Measurements from ENCODE around the gene LRCH1. TPM values are rescaled to one million over a fixed set of nuclear protein-coding genes. Genes with fewer than 3 reads are reported as not detected.

The LRCH1 gene
- total RNA-seq, 2 experiments from 2014 or later: 16.7 to 27.8 TPM

- Histone ChIP-seq H3K4me3 (ENCODE audit: low read depth, low read length, poor library complexity, severe bottlenecking) (no peak overlapping the region), H2AFZ (ENCODE audit: low read length) (no peak overlapping the region), H4K20me1 (ENCODE audit: insufficient read depth, low read length) (no peaks in the 10 kb centered on the region), H3K4me2 (ENCODE audit: low read length) (no peak overlapping the region), H3K9me2 (ENCODE audit: insufficient read depth, low read length) (no peaks in the 10 kb centered on the region), H3K36me3 (ENCODE audit: insufficient read depth, low read length) (peaks cover 76% of the 10 kb centered on the region), H3K4me1 (ENCODE audit: insufficient read depth, low read length, poor library complexity, severe bottlenecking) (peaks cover 3% of the 10 kb centered on the region), H3K79me2 (ENCODE audit: insufficient read depth, low read depth, low read length) (no peaks in the 10 kb centered on the region), H3K9me3 (ENCODE audit: low read length) (no peaks in the 10 kb centered on the region), H3K27ac (ENCODE audit: low read depth, low read length, poor library complexity, severe bottlenecking) (no peak overlapping the region)
- TF ChIP-seq EZH2phosphoT487 (IDR thresholded peaks at IDR 0.05; ENCODE audit: borderline replicate concordance, low read depth, low read length): no peak
- no peak for TF ChIP-seq CTCF (conservative IDR thresholded peaks at IDR 0.05; ENCODE audit: low read length)
- no TSS peak for BruUV-seq (replicated peaks)
- CTCF ChIA-PET (ENCODE audit: unreplicated experiment): interaction anchor here (0.7 kb wide), 1 partner anchor 160 kb away, joined by 3 read pairs; the partner anchor contains the start of gene LRCH1
- POLR2A ChIA-PET: interaction anchor here (0.9 kb wide), 1 partner anchor 16 kb away, joined by 3 read pairs; no protein-coding TSS in a partner anchor
- intact Hi-C loops (cut with micrococcal nuclease; ENCODE audit: unreplicated experiment): no loop called here
- no peak for DNase-seq (ENCODE audit: low spot score)
Observed at GRCh38 chr13:46712524-46712923, 159.6 kb downstream of the LRCH1 start.

GRCh38 chr13:46715363-46715762 is 162.4 kb downstream of the LRCH1 start:
- no peaks in the 10 kb centered on the region for H4K20me1 ChIP-seq (ENCODE audit: insufficient read depth, low read length)
- no peak overlapping the region for H3K27ac ChIP-seq (ENCODE audit: low read depth, low read length, poor library complexity, severe bottlenecking)
- TF ChIP-seq CTCF (conservative IDR thresholded peaks at IDR 0.05; ENCODE audit: low read length) (no peak), EZH2phosphoT487 (IDR thresholded peaks at IDR 0.05; ENCODE audit: borderline replicate concordance, low read depth, low read length) (no peak)
- intact Hi-C loops (cut with micrococcal nuclease; ENCODE audit: unreplicated experiment): no loop called here
- H3K79me2 ChIP-seq (ENCODE audit: insufficient read depth, low read depth, low read length): no peaks in the 10 kb centered on the region
- ChIA-PET CTCF (ENCODE audit: unreplicated experiment) (no interaction called here), POLR2A (interaction anchor here (0.5 to 1.0 kb wide), 3 partner anchors 16 to 104 kb away, joined by 3 to 4 read pairs (median 4); no protein-coding TSS in a partner anchor)
- no peaks in the 10 kb centered on the region for H3K9me3 ChIP-seq (ENCODE audit: low read length)
- H3K4me3 ChIP-seq (ENCODE audit: low read depth, low read length, poor library complexity, severe bottlenecking): no peak overlapping the region
- DNase-seq (ENCODE audit: low spot score): no peak
- no peak overlapping the region for H3K4me2 ChIP-seq (ENCODE audit: low read length)
- H3K36me3 ChIP-seq (ENCODE audit: insufficient read depth, low read length): peaks cover 52% of the 10 kb centered on the region
- no TSS peak for BruUV-seq (replicated peaks)
- H3K9me2 ChIP-seq (ENCODE audit: insufficient read depth, low read length): no peaks in the 10 kb centered on the region
- H2AFZ ChIP-seq (ENCODE audit: low read length): no peak overlapping the region
- peaks cover 9% of the 10 kb centered on the region for H3K4me1 ChIP-seq (ENCODE audit: insufficient read depth, low read length, poor library complexity, severe bottlenecking)

- H3K36me3 ChIP-seq (ENCODE audit: insufficient read depth, low read length): peaks cover 43% of the 10 kb centered on the region
- BruUV-seq (replicated peaks): no TSS peak
- H3K27ac ChIP-seq (ENCODE audit: low read depth, low read length, poor library complexity, severe bottlenecking): no peak overlapping the region
- H3K79me2 ChIP-seq (ENCODE audit: insufficient read depth, low read depth, low read length): no peaks in the 10 kb centered on the region
- no peak for DNase-seq (ENCODE audit: low spot score)
- H2AFZ ChIP-seq (ENCODE audit: low read length): no peak overlapping the region
- no peak overlapping the region for H3K4me2 ChIP-seq (ENCODE audit: low read length)
- H4K20me1 ChIP-seq (ENCODE audit: insufficient read depth, low read length): no peaks in the 10 kb centered on the region
- TF ChIP-seq CTCF (conservative IDR thresholded peaks at IDR 0.05; ENCODE audit: low read length) (no peak), EZH2phosphoT487 (IDR thresholded peaks at IDR 0.05; ENCODE audit: borderline replicate concordance, low read depth, low read length) (no peak)
- H3K9me2 ChIP-seq (ENCODE audit: insufficient read depth, low read length): no peaks in the 10 kb centered on the region
- ChIA-PET CTCF (ENCODE audit: unreplicated experiment) (no interaction called here), POLR2A (interaction anchor here (0.5 to 1.2 kb wide), 5 partner anchors 28 to 681 kb away, joined by 3 to 4 read pairs (median 3); no protein-coding TSS in a partner anchor)
- H3K9me3 ChIP-seq (ENCODE audit: low read length): no peaks in the 10 kb centered on the region
- H3K4me1 ChIP-seq (ENCODE audit: insufficient read depth, low read length, poor library complexity, severe bottlenecking): peaks cover 9% of the 10 kb centered on the region
- intact Hi-C loops (cut with micrococcal nuclease; ENCODE audit: unreplicated experiment): loop anchor here (2.0 kb wide), 1 partner anchor 114 kb away; no protein-coding TSS in a partner anchor
- no peak overlapping the region for H3K4me3 ChIP-seq (ENCODE audit: low read depth, low read length, poor library complexity, severe bottlenecking)
Observed at GRCh38 chr13:46716821-46717220, 163.9 kb downstream of the LRCH1 start.
